SK-N-SH (cell line): ENCODE data around the gene PSMB5. TPM values are rescaled to one million over a fixed set of nuclear protein-coding genes. Genes with fewer than 3 reads are reported as not detected.

Source experiments
- CTCF ChIA-PET: fragments of 300-600, 350-600 bp; formaldehyde crosslinking; extraction: SDS; loops from one replicate; lab custom pipeline; 2021; lab: Yijun Ruan, JAX
- POLR2A ChIA-PET: fragments of 350-600 bp; sonication (Branson Sonifier 250); formaldehyde crosslinking; extraction: SDS; loops from one replicate; lab custom pipeline; 2020; ENCODE audit warnings: antibody characterized with exemption, inconsistent platforms; lab: Yijun Ruan, JAX
- DNase-seq: peaks from one replicate; pipeline ENCODE4 v3.0.0; 2012
- H2AFZ ChIP-seq: fragments of 200-600 bp; sonication (generic); 2 replicates; pipeline ENCODE4 v1.8.1; 2016; ENCODE audit warnings: antibody characterized with exemption, mild to moderate bottlenecking, low read depth
- H3F3A ChIP-seq: fragments of 200-600 bp; sonication (generic); replicated peaks from 2 replicates; pipeline ENCODE3; 2016; ENCODE audit warnings: antibody characterized with exemption, mild to moderate bottlenecking; ENCODE audit not compliant: insufficient read depth
- H3K27ac ChIP-seq, 2 experiments: fragments of 200-500 bp in 1 of 2; fragments of 200-600 bp in 1 of 2; sonication (Bioruptor generic) in 1 of 2; sonication (generic), shearing (Covaris generic) in 1 of 2; 2 replicates each; pipeline versions ENCODE4 v1.5.1 to v1.6.1; 2014 to 2016; ENCODE audit warnings: low read depth in 2 of 2, inconsistent platforms in 1 of 2, low read length in 1 of 2, mild to moderate bottlenecking in 1 of 2, mixed read lengths in 1 of 2
- H3K27me3 ChIP-seq: fragments of 200-600 bp; sonication (generic), shearing (Covaris generic); 2 replicates; pipeline ENCODE4 v1.6.1; 2016; ENCODE audit warnings: mixed run types; ENCODE audit not compliant: insufficient read depth
- H3K36me3 ChIP-seq, 2 experiments: fragments of 200-500 bp in 1 of 2; fragments of 200-600 bp in 1 of 2; sonication (Bioruptor generic) in 1 of 2; sonication (generic) in 1 of 2; replicated peaks in 1 of 2; 2 replicates each; pipeline versions ENCODE3 to v1.5.1; 2014 to 2016; ENCODE audit warnings: low read length in 1 of 2, mild to moderate bottlenecking in 1 of 2; ENCODE audit not compliant: insufficient read depth in 2 of 2, control insufficient read depth in 1 of 2
- H3K4me1 ChIP-seq, 2 experiments: fragments of 200-500 bp in 1 of 2; fragments of 200-600 bp in 1 of 2; sonication (Bioruptor generic) in 1 of 2; sonication (generic), shearing (Covaris generic) in 1 of 2; 2 replicates each; pipeline versions ENCODE4 v1.5.1 to v1.6.1; 2014 to 2016; ENCODE audit warnings: low read depth in 1 of 2, low read length in 1 of 2, mixed run types in 1 of 2; ENCODE audit not compliant: insufficient read depth in 2 of 2, control insufficient read depth in 1 of 2
- H3K4me2 ChIP-seq: fragments of 200-600 bp; sonication (generic), shearing (Covaris generic); 2 replicates; pipeline ENCODE4 v1.6.1; 2017; ENCODE audit warnings: mixed run types
- H3K4me3 ChIP-seq, 2 experiments: fragments of 200-500 bp in 1 of 2; fragments of 200-600 bp in 1 of 2; sonication (Bioruptor generic) in 1 of 2; sonication (generic), shearing (Covaris generic) in 1 of 2; 2 replicates each; pipeline versions ENCODE4 v1.5.1 to v1.8.1; 2014 to 2016; ENCODE audit warnings: low read depth in 2 of 2, inconsistent platforms in 1 of 2, low read length in 1 of 2, mild to moderate bottlenecking in 1 of 2, mixed read lengths in 1 of 2, moderate library complexity in 1 of 2
- H3K79me2 ChIP-seq: fragments of 200-600 bp; sonication (generic); 2 replicates; pipeline ENCODE4 v1.8.1; 2017; ENCODE audit warnings: mild to moderate bottlenecking; ENCODE audit not compliant: insufficient read depth
- H3K9ac ChIP-seq: fragments of 200-600 bp; sonication (generic); 2 replicates; pipeline ENCODE4 v1.6.1; 2017; ENCODE audit warnings: mixed run types
- H3K9me2 ChIP-seq: fragments of 200-600 bp; sonication (generic); 2 replicates; pipeline ENCODE4 v1.6.1; 2017; ENCODE audit warnings: mixed run types
- H3K9me3 ChIP-seq: fragments of 200-600 bp; sonication (generic); 2 replicates; pipeline ENCODE4 v1.6.1; 2017; ENCODE audit warnings: mixed run types, mild to moderate bottlenecking, moderate library complexity
- H4K20me1 ChIP-seq: fragments of 200-600 bp; sonication (generic); 2 replicates; pipeline ENCODE4 v1.6.1; 2017; ENCODE audit warnings: mild to moderate bottlenecking, mixed run types; ENCODE audit not compliant: insufficient read depth
- CTCF ChIP-seq: fragments of 200-600 bp; sonication (generic); IDR thresholded peaks from 2 replicates; pipeline ENCODE4 v1.6.1; 2017; ENCODE audit warnings: antibody characterized with exemption, mild to moderate bottlenecking, moderate library complexity
- EZH2phosphoT487 ChIP-seq: fragments of 200-600 bp; sonication (generic); IDR thresholded peaks from 2 replicates; pipeline ENCODE4 v1.6.1; 2017; ENCODE audit warnings: low read depth, mixed run types, mild to moderate bottlenecking, antibody characterized with exemption, moderate library complexity, borderline replicate concordance
- FOSL2 ChIP-seq: IDR thresholded peaks from 2 replicates; pipeline ENCODE4 v1.4.0; 2012; ENCODE audit warnings: low read depth, mild to moderate bottlenecking, moderate library complexity, borderline replicate concordance
- FOXJ3 ChIP-seq: sonication (generic); formaldehyde crosslinking; IDR thresholded peaks from 2 replicates; pipeline ENCODE4 v1.5.1; 2020; ENCODE audit warnings: mild to moderate bottlenecking, missing genetic modification reagents
- FOXM1 ChIP-seq: IDR thresholded peaks from 2 replicates; pipeline ENCODE4 v1.4.0; 2012; ENCODE audit warnings: low read depth, mild to moderate bottlenecking
- GABPA ChIP-seq: IDR thresholded peaks from 2 replicates; pipeline ENCODE4 v1.4.0; 2012; ENCODE audit warnings: low read depth, mild to moderate bottlenecking
- MXI1 ChIP-seq: IDR thresholded peaks from 2 replicates; pipeline ENCODE4 v1.6.1; 2012; ENCODE audit warnings: mild to moderate bottlenecking, low read depth, low read length, improper control_type of control experiment
- RFX5 ChIP-seq: IDR thresholded peaks from 2 replicates; pipeline ENCODE4 v1.6.1; 2012; ENCODE audit warnings: mild to moderate bottlenecking, improper control_type of control experiment, low read length
- RXRA ChIP-seq: IDR thresholded peaks from 2 replicates; pipeline ENCODE4 v1.4.0; 2012; ENCODE audit warnings: low read depth, mild to moderate bottlenecking, borderline replicate concordance
- SIN3A ChIP-seq: IDR thresholded peaks from 2 replicates; pipeline ENCODE4 v1.6.1; 2012; ENCODE audit warnings: low read depth, mild to moderate bottlenecking, low read length, moderate library complexity, borderline replicate concordance
- USF2 ChIP-seq: fragments of 150-350 bp; IDR thresholded peaks from 2 replicates; pipeline ENCODE4 v1.6.1; 2017; ENCODE audit warnings: antibody characterized with exemption, low read length, low read depth, borderline replicate concordance
- ZBTB33 ChIP-seq: IDR thresholded peaks from 2 replicates; pipeline ENCODE4 v1.4.0; 2012; ENCODE audit warnings: low read depth, borderline replicate concordance
- WGBS: methylation state at CpG from one replicate; pipeline ENCODE4 v1.1.6; 2017; ENCODE audit warnings: low lambda C conversion rate; 5-methylcytosine and 5-hydroxymethylcytosine counted together
- polyA plus RNA-seq, 3 experiments: library from polyadenylated mRNA; depleted of rRNA; stranded (reverse); fragments of >200 nt; gene quantifications; 2 replicates each; pipeline ENCODE4 v1.2.3, GENCODE V29; 2012

PSMB5 gene
- polyA plus RNA-seq, 1 of the 3 experiments (the other 2 are of a cell fraction), result 337 TPM

GRCh38 chr14:23071921-23072539, 37.3 kb upstream of the PSMB5 start:
- CTCF ChIA-PET, result interaction anchor here (0.7 to 7.7 kb wide), 13 partner anchors 9 to 142 kb away, joined by 3 to 152 read pairs (median 9); partner anchors contain the start of genes ACIN1, C14orf119, CDH24 and PRMT5

DNA sequence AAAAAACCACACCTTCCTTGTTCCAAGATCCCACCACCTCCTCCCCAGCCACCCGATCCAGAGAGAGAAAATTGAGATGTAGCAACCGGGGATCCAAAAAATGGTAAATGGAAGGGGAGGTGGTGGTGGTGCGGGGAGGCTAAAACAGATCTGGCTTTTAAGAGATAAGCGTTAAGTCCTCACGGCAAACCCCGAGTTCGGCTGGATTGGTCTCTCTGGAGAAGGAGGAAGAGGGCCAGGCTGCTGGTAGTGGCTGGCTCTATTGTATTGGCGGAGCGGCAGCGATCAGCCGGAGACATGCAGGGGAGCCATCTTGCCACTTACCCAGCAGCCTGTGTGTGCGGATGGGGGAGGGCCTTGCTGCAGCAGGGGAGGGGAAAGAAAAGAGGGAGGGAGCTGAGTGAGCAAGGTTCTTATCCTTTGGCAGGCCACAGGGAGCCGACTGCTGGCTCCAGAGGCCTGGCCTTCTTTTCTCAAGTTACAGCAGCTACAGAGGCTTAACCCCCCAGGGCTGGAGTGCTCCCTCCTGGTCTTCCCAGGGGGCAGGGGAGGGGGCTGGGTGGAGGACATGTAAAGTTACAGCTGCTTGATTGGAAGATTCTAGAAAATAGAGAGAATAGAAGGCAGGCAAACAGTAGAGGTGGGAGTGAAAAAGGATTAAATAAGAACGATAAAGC, 36.7 kb upstream of the PSMB5 start:
- Histone ChIP-seq H3K4me3 (peak overlapping the region; percentile 63 to 85), H3K36me3 (peaks cover 47 to 59% of the 10 kb centered on the region in 2 experiments), H3K27ac (peak overlapping the region; percentile 68 to 87), H3K9me2 (no peaks in the 10 kb centered on the region), H3K4me1 (peaks cover 20 to 35% of the 10 kb centered on the region in 2 experiments), H3K4me2 (peak overlapping the region; percentile 95), H3K27me3 (no peaks in the 10 kb centered on the region), H4K20me1 (peaks cover 27% of the 10 kb centered on the region), H3F3A (peaks cover 32% of the 10 kb centered on the region), H3K9me3 (no peaks in the 10 kb centered on the region), H2AFZ (no peak overlapping the region), H3K79me2 (peaks cover 71% of the 10 kb centered on the region), H3K9ac (peak overlapping the region; percentile 91)
- DNase-seq, result peak; percentile 88
- 2% methylated on average over 12 of the region's 14 CpGs for WGBS
- ChIA-PET CTCF (interaction anchor here (0.9 to 7.7 kb wide), 15 partner anchors 10 to 141 kb away, joined by 3 to 152 read pairs (median 6); partner anchors contain the start of genes CDH24, HAUS4 and PRMT5), POLR2A (interaction anchor here (0.6 to 1.4 kb wide), 7 partner anchors 9 to 1201 kb away, joined by 3 to 7 read pairs (median 4); partner anchors contain the start of genes ACIN1 and C14orf119)
- TF ChIP-seq SIN3A (no peak), RXRA (peak; percentile 27; the same call in 1 of the 2 replicates), FOSL2 (no peak), ZBTB33 (no peak), RFX5 (no peak), EZH2phosphoT487 (no peak), CTCF (no peak), FOXM1 (no peak), MXI1 (peak; percentile 68; the same call in 1 of the 2 replicates), USF2 (no peak), GABPA (no peak), FOXJ3 (no peak)

More at GRCh38 chr14:23071921-23072539, 37.3 kb upstream of the PSMB5 start:
- H3K9me2 ChIP-seq, result no peaks in the 10 kb centered on the region
- H3K9me3 ChIP-seq, result no peaks in the 10 kb centered on the region
- peaks cover 21% of the 10 kb centered on the region for H4K20me1 ChIP-seq
- H3K36me3 ChIP-seq, result peaks cover 51 to 59% of the 10 kb centered on the region in 2 experiments
- TF ChIP-seq CTCF, result no peak
- H3K27ac ChIP-seq, result peak overlapping the region; percentile 68 to 87
- peak overlapping the region; percentile 95; the same call in 1 of the 2 replicates for H3K4me2 ChIP-seq
- peaks cover 20 to 35% of the 10 kb centered on the region in 2 experiments for H3K4me1 ChIP-seq
- no peaks in the 10 kb centered on the region for H3K27me3 ChIP-seq
- DNase-seq, result no peak
- no peak overlapping the region for H2AFZ ChIP-seq
- peaks cover 32% of the 10 kb centered on the region for H3F3A ChIP-seq
- peak overlapping the region in 1 of 2 experiments; percentile 63; a peak in 2 of 4 replicates for H3K4me3 ChIP-seq
- H3K9ac ChIP-seq, result peak overlapping the region; percentile 91; the same call in 1 of the 2 replicates
- POLR2A ChIA-PET, result interaction anchor here (0.6 to 1.4 kb wide), 7 partner anchors 9 to 1200 kb away, joined by 3 to 7 read pairs (median 4); partner anchors contain the start of genes ACIN1 and C14orf119
- peaks cover 71% of the 10 kb centered on the region for H3K79me2 ChIP-seq
- WGBS, result 47% methylated on average over 5 of the region's 5 CpGs
